NCI-H2196 treated with DMSO at 0.1 percent for 48 hours (cell line): ENCODE results near the gene YPEL1.
"Not testable (repeated sequence)": the region's sequence is repeated elsewhere in the genome, so short reads cannot be mapped to it uniquely, and the experiment has no call there.

Experiments used
- DNase-seq: peaks from one replicate; lab custom pipeline; 2025; ENCODE audit not compliant: unreplicated experiment; lab: John Stamatoyannopoulos, UW

The YPEL1 gene

DNA sequence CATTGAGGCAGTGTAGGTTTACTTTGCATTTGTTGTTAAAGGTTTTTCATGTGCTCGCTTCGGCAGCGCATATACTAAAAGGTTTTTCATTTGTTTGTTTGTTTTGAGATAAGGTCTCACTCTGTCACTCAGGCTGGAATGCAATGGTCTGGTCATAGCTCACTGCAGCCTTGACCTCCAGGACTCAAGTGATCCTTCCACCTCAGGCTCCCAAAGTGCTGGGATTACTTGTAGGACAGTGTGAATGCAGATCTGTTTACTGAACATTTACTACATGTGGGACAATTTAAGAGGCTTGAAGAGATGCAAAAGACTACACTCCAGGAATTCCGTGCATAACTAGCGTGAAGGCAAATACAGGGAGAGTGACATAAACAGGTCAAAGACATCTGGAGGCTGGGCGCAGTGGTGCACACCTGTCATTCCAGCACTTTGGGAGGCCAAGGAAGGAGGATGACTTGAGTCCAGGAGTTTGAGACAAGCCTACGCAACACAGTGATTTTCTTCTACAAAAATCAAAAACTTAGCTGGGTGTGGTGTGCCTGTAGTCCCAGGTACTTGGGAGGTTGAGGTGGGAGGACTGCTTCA, 34.1 kb downstream of the YPEL1 start:
- DNase-seq = no peak

DNA sequence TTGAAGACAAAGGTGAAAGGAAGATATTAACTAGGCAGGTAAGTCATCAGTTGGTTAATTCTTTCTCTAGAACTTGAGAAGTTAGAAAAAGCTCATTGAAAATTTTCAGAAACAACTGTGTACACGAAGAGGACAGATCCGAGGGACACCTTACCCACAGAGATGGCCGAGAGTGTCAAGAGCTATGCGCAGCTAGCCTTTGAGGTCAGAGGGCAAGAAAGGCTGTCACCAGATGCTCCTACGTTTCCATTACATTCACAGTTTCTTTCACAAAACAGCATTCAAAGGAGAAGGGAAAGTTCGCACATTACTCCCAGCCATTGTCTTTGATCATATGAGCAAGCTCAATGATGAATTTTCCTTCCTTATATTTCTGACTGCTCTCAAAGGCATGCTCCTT, 34.8 kb downstream of the YPEL1 start:
- DNase-seq = no peak

DNA sequence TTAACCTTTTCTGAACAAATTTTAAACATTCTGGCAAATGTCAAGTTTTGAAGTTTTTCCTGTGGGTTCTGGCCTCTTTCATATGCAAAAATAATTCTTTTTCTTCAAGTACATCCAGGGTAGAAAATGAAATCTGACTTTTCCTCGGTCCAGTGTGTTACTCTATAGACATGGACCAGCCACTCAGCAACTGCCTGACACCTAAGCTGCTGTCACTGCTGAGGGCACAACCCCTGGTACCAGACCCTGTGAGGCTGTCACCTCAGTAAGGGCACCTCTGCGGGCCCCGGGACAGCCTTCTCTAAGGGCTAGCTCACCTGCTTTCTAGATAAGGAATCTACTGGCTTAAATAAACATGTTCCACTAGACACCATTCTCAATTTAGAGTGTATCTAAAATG, 36.0 kb downstream of the YPEL1 start:
- DNase-seq = no peak

- DNase-seq = no peak
These were observed 36.9 kb downstream of the YPEL1 start for GRCh38 chr22:21698430-21699329.

DNA sequence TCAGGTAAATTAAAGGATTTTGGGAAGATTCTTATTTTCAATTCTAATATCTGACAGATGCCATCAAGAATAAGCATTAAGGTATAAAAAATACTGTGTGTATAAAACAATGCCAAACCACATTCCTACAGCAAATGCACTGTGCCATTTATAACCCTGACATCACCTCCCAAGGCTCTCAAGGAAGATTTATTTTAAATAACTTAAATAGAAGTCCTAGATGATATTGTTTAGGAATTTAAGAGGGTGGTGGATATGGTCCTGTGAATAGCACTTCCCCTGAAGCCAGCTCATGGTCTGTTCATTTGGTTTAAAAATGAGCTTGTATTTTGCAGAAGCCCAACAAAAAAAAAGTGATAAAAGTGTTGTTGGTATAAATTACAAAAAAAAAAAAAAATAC, 37.7 kb downstream of the YPEL1 start:
- DNase-seq = no peak

DNA sequence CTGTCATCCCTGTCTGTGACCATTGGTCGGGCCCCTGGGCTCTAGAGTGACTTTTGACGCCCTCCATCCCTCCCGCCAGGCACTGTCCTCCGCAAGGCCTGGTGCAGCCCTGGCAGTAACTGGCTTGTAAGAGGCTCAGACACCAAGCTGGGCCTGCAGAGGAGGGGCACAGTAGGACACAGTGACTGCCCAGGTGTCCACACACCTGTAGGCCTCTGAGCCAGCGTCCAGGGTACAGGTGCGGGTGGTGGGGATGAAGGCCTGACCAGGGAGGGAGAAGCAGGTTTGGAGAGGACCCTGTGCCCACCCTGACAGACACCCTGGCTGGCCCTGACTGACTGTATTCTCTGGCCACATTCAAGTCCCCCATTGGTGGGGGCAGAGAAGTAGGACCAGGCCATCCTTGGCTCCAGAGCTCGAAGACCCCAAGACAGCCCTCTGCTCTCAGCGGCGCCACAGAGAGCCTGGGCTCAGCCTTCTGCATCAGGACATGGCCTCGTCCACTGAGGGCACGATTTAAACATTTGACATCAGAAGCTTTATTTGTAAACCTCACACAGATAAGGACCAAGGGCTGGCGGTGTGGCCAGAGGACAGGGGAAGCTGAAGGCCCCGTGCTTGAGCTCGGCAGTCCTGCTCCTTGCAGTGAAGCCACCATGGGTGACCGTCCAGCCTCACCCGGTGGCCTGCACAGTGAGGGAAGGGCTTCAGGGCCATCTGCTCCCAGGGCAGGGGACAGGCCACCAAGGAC, 38.4 kb downstream of the YPEL1 start:
- DNase-seq = no peak

GRCh38 chr22:21696115-21696514, 39.5 kb downstream of the YPEL1 start:
- DNase-seq = no peak

DNA sequence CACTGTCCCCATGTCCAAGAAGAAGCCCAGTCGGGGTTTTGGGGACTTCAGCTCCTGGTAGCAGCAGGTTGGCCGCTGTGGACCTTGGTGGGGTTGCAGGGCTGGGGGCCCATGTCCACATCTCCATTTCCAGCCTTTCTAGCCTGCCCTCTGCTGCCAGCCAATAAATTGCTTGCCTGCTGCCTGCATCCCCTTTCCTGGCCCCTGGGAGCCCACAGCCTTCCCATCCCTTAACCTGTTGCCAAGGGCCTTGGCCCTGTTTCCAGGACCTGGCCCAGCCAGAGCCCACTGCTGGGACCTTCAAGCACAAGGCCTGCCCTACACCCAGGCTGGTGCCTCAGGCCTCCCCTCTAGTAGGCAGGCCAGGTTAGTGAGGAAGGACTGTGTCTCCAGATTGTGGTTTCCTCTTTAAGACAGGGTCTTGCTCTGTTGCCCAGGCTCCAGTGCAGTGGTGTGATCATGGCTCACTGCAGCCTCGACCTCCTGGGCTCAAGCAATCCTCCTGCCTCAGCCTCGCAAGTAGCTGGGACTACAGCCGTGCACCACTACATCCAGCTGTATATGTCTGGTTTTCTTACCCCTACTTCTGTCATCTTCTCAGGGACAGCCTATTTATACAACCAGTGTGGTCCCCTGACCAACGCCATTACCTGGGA, 40.0 kb downstream of the YPEL1 start:
- DNase-seq = no peak

GRCh38 chr22:21694795-21695429, 40.7 kb downstream of the YPEL1 start:
- DNase-seq = no peak

DNA sequence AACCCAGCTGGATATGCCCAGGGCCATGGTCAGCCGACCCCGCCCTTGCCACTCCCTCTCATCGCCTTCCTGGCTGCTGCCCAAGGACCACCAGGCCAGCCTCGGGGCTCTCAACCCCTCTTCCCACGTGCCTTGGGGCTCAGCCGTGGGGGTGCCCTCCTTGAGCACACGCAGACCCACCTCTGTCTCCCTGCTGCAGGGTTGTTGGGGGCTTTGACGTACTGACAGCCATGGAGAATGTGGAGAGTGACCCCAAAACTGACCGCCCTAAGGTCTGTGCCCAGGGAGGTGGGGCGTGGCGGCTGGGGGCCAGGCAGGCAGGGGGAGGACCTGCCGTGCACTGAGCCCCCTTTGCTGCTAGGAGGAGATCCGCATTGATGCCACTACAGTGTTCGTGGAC, 41.2 kb downstream of the YPEL1 start:
- no peak for DNase-seq

GRCh38 chr22:21693999-21694341, 41.6 kb downstream of the YPEL1 start:
- no peak for DNase-seq

GRCh38 chr22:21693333-21693998, 42.1 kb downstream of the YPEL1 start:
- no peak for DNase-seq

DNA sequence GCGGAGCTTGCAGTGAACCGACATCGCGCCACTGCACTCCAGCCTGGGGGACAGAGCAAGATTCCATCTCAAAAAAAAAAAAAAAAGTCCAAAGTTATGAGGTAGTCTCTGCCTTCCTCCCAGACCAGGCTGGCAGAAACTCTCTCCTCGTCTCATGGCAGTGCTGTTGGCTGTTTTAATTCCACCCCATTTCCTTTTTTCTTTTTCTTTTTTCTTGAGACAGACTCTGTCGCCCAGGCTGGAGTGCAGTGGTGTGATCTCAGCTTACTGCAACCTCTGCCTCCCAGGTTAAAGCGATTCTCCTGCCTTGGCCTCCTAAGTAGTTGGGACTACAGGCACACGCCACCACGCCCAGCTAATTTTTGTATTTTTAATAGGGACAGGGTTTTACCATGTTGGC, 42.7 kb downstream of the YPEL1 start:
- DNase-seq = not testable (repeated sequence)

GRCh38 chr22:21691816-21692215, 43.8 kb downstream of the YPEL1 start:
- no peak for DNase-seq

DNA sequence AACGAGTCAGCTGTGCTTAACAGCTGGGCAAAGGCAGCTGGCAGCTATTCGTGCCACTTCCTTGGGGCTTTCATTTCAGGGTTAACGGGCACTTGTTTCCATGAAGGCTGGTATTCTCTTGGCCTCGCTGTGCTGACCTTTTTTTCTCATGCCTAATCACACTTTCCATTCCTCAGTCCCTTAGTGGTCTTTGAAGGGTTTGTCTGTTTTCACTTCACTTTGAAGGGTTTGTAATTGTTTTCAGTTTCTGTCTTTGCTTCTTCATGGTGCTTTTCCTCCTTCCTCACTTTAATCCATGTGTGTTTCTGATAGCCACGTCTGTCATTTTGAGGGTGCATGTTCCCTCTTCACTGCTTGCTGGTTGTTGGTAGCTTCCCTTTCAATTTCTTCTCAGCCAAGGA, 45.2 kb downstream of the YPEL1 start:
- DNase-seq = no peak

GRCh38 chr22:21688706-21689381, 46.8 kb downstream of the YPEL1 start:
- no peak for DNase-seq

DNA sequence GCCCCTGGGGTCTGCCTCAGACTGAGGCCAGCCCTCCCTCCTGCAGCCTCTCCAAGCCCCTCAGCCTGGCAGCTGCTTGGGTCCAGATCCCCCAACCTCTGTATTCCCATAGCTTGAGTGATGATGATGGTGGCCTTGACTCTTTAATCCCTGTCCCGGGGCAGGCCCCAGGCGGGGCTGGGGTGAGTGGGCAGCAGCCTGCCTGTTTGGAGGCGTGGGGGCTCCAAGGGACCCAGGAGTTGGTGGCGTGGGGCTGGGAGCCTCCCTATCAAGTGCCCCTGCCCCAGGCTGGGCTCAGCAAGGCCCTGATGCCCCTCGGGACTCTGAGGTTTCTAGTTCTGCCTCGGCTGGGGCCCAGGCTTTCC, 47.3 kb downstream of the YPEL1 start:
- no peak for DNase-seq

DNA sequence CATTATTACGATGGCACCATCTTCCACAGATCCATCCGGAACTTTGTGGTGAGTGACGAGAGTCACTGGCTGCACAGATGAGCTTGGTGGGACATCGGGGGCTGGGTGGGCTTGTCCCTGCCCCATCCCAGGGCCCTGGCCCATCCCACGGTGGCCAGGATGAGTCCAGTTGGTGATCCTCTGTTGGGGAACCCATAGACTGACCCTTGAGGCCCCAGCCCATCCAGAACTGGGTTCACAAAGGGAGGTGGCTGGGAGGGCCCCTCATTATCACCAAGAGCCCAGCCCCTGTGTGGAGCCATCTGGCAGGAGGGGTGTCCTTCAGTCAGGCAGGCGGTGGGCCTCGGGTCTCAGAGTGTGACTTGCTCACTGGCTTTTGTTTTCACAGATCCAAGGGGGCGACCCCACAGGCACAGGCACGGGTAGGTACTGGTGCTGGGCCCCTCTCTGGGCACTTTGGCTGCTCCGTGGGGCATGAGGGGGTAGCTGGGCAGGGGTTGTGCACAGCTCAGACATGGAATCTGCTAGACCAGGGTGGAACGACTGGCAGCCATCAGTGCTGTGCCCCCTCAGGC, 47.8 kb downstream of the YPEL1 start:
- no peak for DNase-seq

GRCh38 chr22:21686634-21687393, 48.8 kb downstream of the YPEL1 start:
- no peak for DNase-seq
